MM.1S (cell line): ENCODE measurements around the gene ITGB2.

Source experiments
- DNase-seq: peaks from one replicate; pipeline ENCODE4 v3.0.0-alpha.2; 2015
- H2AFZ ChIP-seq: fragments of 300-600 bp; sonication (generic); 2 replicates; pipeline ENCODE4 v1.6.0; 2016; ENCODE audit warnings: antibody characterized with exemption, low read length
- H3F3A ChIP-seq: fragments of 300-600 bp; sonication (generic); 2 replicates; pipeline ENCODE4 v1.6.1; 2016; ENCODE audit warnings: mild to moderate bottlenecking, antibody characterized with exemption, low read length, moderate library complexity, mixed read lengths; ENCODE audit not compliant: insufficient read depth
- H3K27ac ChIP-seq: fragments of 300-600 bp; sonication (generic); 2 replicates; pipeline ENCODE4 v1.5.1; 2016; ENCODE audit warnings: mild to moderate bottlenecking, low read length
- H3K27me3 ChIP-seq: fragments of 300-600 bp; sonication (generic); replicated peaks from 2 replicates; pipeline ENCODE4 v1.6.0; 2016; ENCODE audit warnings: low read length; ENCODE audit not compliant: insufficient read depth
- H3K36me3 ChIP-seq: fragments of 300-600 bp; sonication (generic); replicated peaks from 2 replicates; pipeline ENCODE4 v1.6.1; 2016; ENCODE audit warnings: mild to moderate bottlenecking, low read length, mixed read lengths; ENCODE audit not compliant: insufficient read depth
- H3K4me1 ChIP-seq: fragments of 300-600 bp; sonication (generic); 2 replicates; pipeline ENCODE4 v1.6.1; 2016; ENCODE audit warnings: low read length, mixed read lengths
- H3K4me2 ChIP-seq: fragments of 300-600 bp; sonication (generic); 2 replicates; pipeline ENCODE4 v1.6.0; 2016; ENCODE audit warnings: low read depth, low read length
- H3K4me3 ChIP-seq: fragments of 300-600 bp; sonication (generic); 2 replicates; pipeline ENCODE4 v1.5.1; 2016; ENCODE audit warnings: low read length, mixed read lengths
- H3K79me2 ChIP-seq: fragments of 300-600 bp; sonication (generic); 2 replicates; pipeline ENCODE4 v1.6.1; 2016; ENCODE audit warnings: mixed run types, low read length, mixed read lengths
- H3K9ac ChIP-seq: fragments of 300-600 bp; sonication (generic); 2 replicates; pipeline ENCODE4 v1.6.1; 2016; ENCODE audit warnings: low read length, mixed read lengths
- H3K9me2 ChIP-seq: fragments of 300-600 bp; sonication (generic); replicated peaks from 2 replicates; pipeline ENCODE4 v1.6.1; 2016; ENCODE audit warnings: mild to moderate bottlenecking, low read length, mixed read lengths; ENCODE audit not compliant: insufficient read depth
- H3K9me3 ChIP-seq: fragments of 300-600 bp; sonication (generic); replicated peaks from 2 replicates; pipeline ENCODE4 v1.6.1; 2016; ENCODE audit warnings: mild to moderate bottlenecking, low read length, mixed read lengths; ENCODE audit not compliant: insufficient read depth
- H4K20me1 ChIP-seq: fragments of 300-600 bp; sonication (generic); 2 replicates; pipeline ENCODE4 v1.6.1; 2016; ENCODE audit warnings: mild to moderate bottlenecking, low read length, moderate library complexity, mixed read lengths; ENCODE audit not compliant: insufficient read depth
- CTCF ChIP-seq: fragments of 300-600 bp; sonication (generic); IDR thresholded peaks from 2 replicates; pipeline ENCODE4 v1.5.1; 2016; ENCODE audit warnings: antibody characterized with exemption, low read length, mixed read lengths
- EZH2 ChIP-seq: fragments of 300-600 bp; sonication (generic); optimal IDR thresholded peaks from 2 replicates; pipeline ENCODE3; 2017; ENCODE audit warnings: low read depth, mild to moderate bottlenecking, antibody characterized with exemption, low read length, mixed read lengths
- EZH2phosphoT487 ChIP-seq: fragments of 300-600 bp; sonication (generic); IDR thresholded peaks from 2 replicates; pipeline ENCODE4 v1.6.1; 2018; ENCODE audit warnings: antibody characterized with exemption, low read length

Gene ITGB2

GRCh38 chr21:44854664-44855446 lies 65.8 kb downstream of the ITGB2 start:
- no peaks in the 10 kb centered on the region for H3K9me2 ChIP-seq
- no peaks in the 10 kb centered on the region for H3K27me3 ChIP-seq
- H3K4me3 ChIP-seq = no peak overlapping the region
- no peak for TF ChIP-seq EZH2
- H3K27ac ChIP-seq = no peak overlapping the region
- H3K36me3 ChIP-seq = 0 out of 2 replicates have a peak, but pooled peaks cover 5% of the 10 kb centered on the region
- no peak overlapping the region for H3K4me2 ChIP-seq
- H3K4me1 ChIP-seq = no peaks in the 10 kb centered on the region
- H3K79me2 ChIP-seq = peaks cover 11% of the 10 kb centered on the region; the same call in 1 of the 2 replicates
- H3F3A ChIP-seq = no peaks in the 10 kb centered on the region
- H3K9me3 ChIP-seq = no peaks in the 10 kb centered on the region
- no peaks in the 10 kb centered on the region for H4K20me1 ChIP-seq
- H2AFZ ChIP-seq = no peak overlapping the region
- DNase-seq = peak; percentile 2
- no peak overlapping the region for H3K9ac ChIP-seq

- Histone ChIP-seq H3K9me3 (no peaks in the 10 kb centered on the region), H4K20me1 (no peaks in the 10 kb centered on the region), H3K9me2 (no peaks in the 10 kb centered on the region), H3K4me3 (no peak overlapping the region), H3K9ac (no peak overlapping the region), H3K27me3 (no peaks in the 10 kb centered on the region), H3K79me2 (peaks cover 7% of the 10 kb centered on the region; the same call in 1 of the 2 replicates), H2AFZ (no peak overlapping the region), H3F3A (no peaks in the 10 kb centered on the region), H3K4me1 (no peaks in the 10 kb centered on the region), H3K27ac (no peak overlapping the region), H3K36me3 (0 out of 2 replicates have a peak, but pooled peaks cover 9% of the 10 kb centered on the region), H3K4me2 (no peak overlapping the region)
- TF ChIP-seq EZH2 (no peak), CTCF (no peak), EZH2phosphoT487 (no peak)
- DNase-seq = no peak
These were observed 66.4 kb downstream of the ITGB2 start for GRCh38 chr21:44854391-44854663.

- TF ChIP-seq CTCF (no peak), EZH2 (no peak), EZH2phosphoT487 (no peak)
- Histone ChIP-seq H4K20me1 (no peaks in the 10 kb centered on the region), H3F3A (no peaks in the 10 kb centered on the region), H3K4me2 (no peak overlapping the region), H3K4me1 (no peaks in the 10 kb centered on the region), H3K27ac (no peak overlapping the region), H3K79me2 (peaks cover 6% of the 10 kb centered on the region; the same call in 1 of the 2 replicates), H3K9me2 (no peaks in the 10 kb centered on the region), H3K4me3 (no peak overlapping the region), H3K27me3 (no peaks in the 10 kb centered on the region), H2AFZ (no peak overlapping the region), H3K36me3 (0 out of 2 replicates have a peak, but pooled peaks cover 10% of the 10 kb centered on the region), H3K9me3 (no peaks in the 10 kb centered on the region), H3K9ac (no peak overlapping the region)
- DNase-seq = peak; percentile 4
These were observed 66.9 kb downstream of the ITGB2 start for GRCh38 chr21:44853601-44854390.
